C4-2B (cell line): ENCODE data around the gene LMF1.

ENCODE experiments used
- ZFX ChIP-seq: fragments of 450-650 bp; IDR thresholded peaks from 2 replicates; pipeline ENCODE4 v1.6.1; 2017
- TF ChIP-seq, protein P1 (sequence below): fragments of 450-650 bp; conservative IDR thresholded peaks from 2 replicates; pipeline ENCODE4 v1.5.1; 2017; ENCODE audit warnings: mild to moderate bottlenecking

DNA sequence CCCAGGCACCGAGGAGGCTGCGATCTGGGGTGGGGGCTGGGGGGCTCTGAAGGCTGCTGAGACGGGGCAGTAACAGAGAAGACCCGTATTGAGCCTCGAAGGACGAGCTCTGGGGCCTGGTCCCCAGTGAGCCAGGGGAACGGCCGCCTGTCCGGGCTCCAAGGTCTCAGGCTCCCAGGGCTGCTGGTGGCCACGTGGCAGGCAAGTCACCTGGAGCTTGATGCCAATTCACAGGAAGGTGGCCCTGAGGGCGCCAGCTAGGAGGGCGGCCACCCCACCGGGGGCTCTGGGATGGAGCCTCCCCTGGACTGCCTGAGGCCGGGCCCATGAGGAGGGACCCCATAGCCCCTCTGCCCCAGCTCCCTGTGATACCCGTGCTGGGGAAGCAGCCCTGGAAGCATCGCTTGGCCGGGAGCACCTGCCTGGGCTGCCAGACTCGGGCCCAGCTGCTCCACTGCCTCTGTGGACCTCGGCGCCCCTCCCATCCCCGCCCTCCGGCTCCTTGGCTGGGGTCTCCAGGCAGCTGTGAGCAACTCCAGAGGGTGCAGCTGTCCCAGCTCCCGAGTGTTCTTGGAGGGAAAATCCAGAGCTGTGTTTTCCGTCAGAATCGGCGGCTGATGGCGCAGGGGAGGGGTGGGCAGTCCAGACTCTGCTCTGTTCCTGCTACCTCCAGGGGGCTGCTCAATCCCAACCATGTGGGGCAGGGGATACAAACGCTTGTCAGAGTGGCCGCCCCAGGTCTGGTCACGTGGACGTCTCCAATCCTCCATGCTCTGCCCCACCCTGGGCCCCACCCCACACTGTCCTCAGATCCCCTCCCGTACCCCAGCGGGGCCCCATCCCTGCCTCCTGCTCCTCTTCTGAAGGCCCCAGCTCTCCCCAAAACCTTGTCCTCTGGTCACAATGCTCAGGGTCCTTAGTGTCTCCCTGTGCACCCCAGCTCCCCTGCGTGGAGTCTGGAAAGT is 103.1 kb downstream of the LMF1 start:
- TF ChIP-seq, protein P1, sequence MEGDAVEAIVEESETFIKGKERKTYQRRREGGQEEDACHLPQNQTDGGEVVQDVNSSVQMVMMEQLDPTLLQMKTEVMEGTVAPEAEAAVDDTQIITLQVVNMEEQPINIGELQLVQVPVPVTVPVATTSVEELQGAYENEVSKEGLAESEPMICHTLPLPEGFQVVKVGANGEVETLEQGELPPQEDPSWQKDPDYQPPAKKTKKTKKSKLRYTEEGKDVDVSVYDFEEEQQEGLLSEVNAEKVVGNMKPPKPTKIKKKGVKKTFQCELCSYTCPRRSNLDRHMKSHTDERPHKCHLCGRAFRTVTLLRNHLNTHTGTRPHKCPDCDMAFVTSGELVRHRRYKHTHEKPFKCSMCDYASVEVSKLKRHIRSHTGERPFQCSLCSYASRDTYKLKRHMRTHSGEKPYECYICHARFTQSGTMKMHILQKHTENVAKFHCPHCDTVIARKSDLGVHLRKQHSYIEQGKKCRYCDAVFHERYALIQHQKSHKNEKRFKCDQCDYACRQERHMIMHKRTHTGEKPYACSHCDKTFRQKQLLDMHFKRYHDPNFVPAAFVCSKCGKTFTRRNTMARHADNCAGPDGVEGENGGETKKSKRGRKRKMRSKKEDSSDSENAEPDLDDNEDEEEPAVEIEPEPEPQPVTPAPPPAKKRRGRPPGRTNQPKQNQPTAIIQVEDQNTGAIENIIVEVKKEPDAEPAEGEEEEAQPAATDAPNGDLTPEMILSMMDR: no peak
- TF ChIP-seq ZFX: no peak
